SKM-1 treated with dmso at 0.1 percent for 144 hours (cell line): ENCODE results near the gene MYCBPAP.

ENCODE experiments used
- DNase-seq: peaks from one replicate; lab custom pipeline; 2025; ENCODE audit not compliant: unreplicated experiment; lab: John Stamatoyannopoulos, UW

The MYCBPAP gene

GRCh38 chr17:50487213-50488096 is 20.8 kb upstream of the MYCBPAP start:
- no peak for DNase-seq

- no peak for DNase-seq
Measured at GRCh38 chr17:50488880-50489279, 19.4 kb upstream of the MYCBPAP start.

- DNase-seq: no peak
Measured at GRCh38 chr17:50491505-50491904, 16.7 kb upstream of the MYCBPAP start.

- DNase-seq: no peak
Measured at GRCh38 chr17:50492214-50492613, 16.0 kb upstream of the MYCBPAP start.

GRCh38 chr17:50493744-50494143 is 14.5 kb upstream of the MYCBPAP start:
- DNase-seq: no peak

GRCh38 chr17:50495217-50495823 is 12.9 kb upstream of the MYCBPAP start:
- no peak for DNase-seq

- DNase-seq: no peak
Measured at GRCh38 chr17:50495918-50496317, 12.3 kb upstream of the MYCBPAP start.

- no peak for DNase-seq
Measured at GRCh38 chr17:50498021-50498874, 10.0 kb upstream of the MYCBPAP start.

- DNase-seq: no peak
Measured at GRCh38 chr17:50499270-50499669, 9.0 kb upstream of the MYCBPAP start.

GRCh38 chr17:50499721-50500120 is 8.5 kb upstream of the MYCBPAP start:
- no peak for DNase-seq

GRCh38 chr17:50501054-50501453 is 7.2 kb upstream of the MYCBPAP start:
- peak; percentile 18 for DNase-seq

- DNase-seq: no peak
Measured at GRCh38 chr17:50502301-50502990, 5.8 kb upstream of the MYCBPAP start.

- DNase-seq: no peak
Measured at GRCh38 chr17:50505591-50506130, 2.6 kb upstream of the MYCBPAP start.

- DNase-seq: no peak
Measured at GRCh38 chr17:50506298-50506697, 1.9 kb upstream of the MYCBPAP start.

GRCh38 chr17:50508573-50509460 is 578 bp downstream of the MYCBPAP start:
- DNase-seq: no peak

GRCh38 chr17:50511058-50511457 is 2.8 kb downstream of the MYCBPAP start:
- no peak for DNase-seq

- no peak for DNase-seq
Measured at GRCh38 chr17:50513495-50513894, 5.3 kb downstream of the MYCBPAP start.

- no peak for DNase-seq
Measured at GRCh38 chr17:50514388-50514787, 6.1 kb downstream of the MYCBPAP start.

- no peak for DNase-seq
Measured at GRCh38 chr17:50514936-50515702, 6.9 kb downstream of the MYCBPAP start.
